Measurements from ENCODE around the gene TMPRSS7.

Gene TMPRSS7

DNA sequence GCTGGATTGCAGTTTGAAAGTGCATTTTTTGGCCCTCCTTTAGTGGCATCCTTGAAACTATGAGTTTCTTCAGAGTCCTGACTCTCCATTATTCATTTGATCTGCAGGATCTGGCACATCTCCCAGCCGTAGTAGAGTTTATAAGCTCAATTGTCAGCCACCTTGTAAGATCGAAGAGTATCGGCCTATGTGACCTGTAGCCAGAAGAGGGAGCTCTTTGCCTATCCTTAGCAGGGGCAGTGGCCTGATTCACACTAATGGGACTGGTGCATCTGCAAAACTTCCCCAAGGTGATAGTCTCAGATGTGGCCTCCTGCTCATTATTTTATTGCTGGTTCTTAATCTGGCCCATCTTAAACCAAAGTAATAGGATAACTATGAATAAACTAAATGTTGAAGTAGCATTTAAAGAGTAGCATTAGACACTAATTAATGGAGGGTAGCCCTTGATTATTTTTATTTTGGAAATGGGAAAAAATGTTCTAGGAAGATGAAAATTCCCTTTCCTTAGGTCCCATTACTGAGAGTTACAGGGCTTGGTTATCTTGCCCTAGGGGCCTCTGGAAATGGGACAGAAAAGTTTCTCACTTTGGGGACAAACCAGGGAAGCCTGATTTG, 77.4 kb downstream of the TMPRSS7 start:
- peak; percentile 86 to 90 for DNase-seq

DNA sequence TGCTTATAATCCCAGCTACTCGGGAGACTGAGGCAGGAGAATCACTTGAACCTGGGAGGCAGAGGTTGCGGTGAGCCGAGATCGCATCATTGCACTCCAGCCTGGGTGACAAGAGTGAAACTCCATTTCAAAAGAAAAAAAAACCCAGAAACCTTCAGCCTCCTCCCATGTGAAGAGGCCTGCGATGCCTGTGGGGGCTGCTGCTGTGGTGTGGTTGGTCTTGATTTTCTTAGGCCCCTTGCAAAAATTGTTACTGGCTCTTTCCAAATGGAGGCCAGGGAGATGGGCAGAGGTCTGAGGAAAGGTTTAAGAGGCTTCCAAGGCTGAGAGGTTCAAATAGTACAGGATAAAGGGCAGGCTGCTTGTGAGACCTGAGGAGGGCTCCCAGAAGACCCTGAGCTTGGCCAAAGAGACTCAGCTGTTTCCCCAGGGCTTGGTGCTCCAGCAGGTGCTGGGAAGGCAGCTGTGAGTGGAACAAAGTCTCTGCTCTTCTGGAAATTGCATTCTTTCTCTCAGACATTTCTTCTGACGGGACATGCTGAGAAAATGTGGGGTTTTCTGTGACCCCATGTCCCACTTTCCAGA, 80.1 kb downstream of the TMPRSS7 start:
- DNase-seq: no peak

DNA sequence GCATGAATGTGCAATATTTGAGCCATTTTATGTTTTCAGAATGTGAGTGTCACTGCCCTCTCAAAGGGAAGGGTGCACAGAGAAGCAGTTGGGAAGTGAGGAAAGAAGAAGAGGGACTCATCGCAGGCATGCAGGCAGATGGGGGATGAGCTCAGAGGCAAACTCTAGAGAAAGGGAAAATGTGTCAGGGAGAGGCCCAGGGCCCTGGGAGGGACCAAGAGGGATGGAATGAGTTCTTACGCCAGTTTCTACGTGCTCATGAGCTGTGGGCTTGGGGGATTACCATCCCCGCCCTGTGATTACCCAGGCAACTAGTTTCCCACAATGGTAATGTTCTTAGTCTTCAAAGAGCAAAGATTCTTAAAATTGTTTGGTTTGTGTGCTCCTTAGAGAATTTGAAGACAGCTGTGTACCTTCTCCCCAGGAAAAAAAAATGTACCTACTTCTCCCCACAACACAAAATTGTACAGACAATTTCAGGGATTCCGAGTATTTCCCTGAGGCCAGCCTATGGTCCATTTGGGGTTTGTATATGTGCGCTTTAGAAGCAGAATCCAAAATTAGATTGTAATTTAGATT, 80.7 kb downstream of the TMPRSS7 start:
- no peak for DNase-seq

DNA sequence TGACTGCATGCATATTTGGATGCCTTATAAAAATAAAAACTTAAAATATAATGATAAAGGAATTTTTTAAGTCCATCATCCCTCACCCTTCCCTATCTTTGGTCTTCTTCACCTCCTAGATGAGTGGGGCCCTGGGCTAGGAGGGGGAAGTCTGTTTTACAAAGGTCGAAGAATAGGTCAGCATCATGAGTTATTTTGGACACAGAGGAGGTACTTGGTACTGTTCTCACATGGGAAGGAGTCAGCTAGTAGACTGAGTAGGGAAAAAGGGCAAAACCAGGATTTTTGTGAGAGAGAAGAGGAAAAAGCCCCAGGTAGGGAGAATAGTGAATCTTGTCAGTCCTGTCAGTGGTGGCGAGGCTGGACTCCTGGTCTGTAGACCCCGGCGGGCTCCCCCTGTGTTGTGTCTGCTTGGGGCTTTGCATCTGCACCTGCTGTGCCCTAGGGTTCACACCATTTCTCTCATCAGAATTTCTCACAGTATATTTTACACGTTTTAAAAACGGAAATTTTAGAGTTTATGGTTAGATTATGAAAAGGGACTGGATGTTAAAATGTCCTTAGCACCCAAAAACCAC, 81.4 kb downstream of the TMPRSS7 start:
- DNase-seq: no peak

DNA sequence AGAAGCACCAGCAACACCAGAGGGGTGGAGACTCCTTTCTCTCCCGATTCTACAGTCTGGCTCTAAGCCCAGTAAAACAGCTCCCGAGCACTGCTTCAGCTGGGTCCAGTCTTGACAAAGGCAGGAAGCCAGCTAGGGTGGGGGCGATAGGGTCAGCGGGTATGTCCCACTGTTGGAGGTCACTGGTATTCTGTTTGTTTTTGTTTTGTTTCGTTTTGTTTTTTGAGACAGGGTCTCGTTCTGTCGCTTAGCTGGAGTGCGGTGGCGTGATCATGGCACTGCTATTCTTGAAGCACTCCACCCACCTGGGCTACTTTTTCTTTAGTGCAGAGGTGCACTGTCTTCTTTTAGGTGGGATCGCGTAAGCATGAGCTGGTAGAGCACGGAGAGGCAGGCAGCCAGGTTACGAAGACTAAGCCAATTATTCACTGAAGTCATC, 82.2 kb downstream of the TMPRSS7 start:
- no peak for DNase-seq

DNA sequence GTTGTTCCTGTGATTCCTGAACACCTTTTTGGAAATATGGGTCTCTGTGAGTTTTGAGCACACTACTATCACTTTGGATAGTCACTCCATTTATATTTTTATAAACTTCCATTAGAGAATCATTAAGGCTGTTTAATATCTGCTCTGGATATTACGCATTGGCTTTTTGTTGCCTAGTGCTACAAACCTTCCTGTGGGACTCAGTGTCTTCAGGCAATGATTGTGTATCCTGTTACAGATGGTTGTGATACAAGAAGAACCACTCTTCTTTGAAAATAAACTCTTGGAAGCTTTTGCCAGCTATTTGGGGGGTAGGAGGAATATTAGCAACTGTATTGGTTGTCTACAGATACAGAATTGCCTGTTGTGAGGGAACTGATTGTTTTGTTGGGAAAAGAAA, 82.9 kb downstream of the TMPRSS7 start:
- DNase-seq: no peak

DNA sequence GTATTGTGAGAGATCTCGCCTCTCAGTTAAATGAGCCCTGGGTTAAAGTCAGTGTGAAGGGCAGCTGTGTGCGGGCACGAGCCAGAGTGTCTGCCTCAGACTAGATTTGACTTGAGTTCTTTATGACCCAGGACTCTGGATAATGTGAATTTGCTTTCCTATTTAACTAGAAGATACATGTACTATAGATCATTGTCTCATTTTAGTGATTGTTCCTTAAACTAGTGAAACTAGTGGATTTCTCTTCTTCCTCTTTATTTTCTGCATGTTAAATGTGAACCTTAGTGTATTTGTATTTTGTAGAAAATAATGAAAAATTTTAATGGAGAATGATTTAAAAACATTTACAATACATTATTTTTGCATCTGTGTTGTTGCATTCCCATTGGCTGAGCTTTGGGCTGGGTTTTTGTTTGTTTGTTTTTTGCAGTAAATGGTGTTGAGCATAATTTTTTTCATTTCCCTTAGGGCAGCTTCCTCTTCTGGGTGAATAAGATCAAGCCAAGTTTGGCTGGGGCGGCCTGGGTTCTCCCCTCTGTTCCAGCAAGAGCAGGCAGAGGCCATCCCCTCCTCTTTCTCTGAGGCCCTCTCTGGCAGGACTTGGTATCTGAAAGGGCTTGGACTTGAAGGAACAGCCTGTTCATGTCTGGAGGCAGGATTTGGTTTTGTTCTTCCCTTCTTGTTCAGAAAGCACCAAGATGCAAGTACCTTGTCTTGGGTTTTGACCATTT, 83.5 kb downstream of the TMPRSS7 start:
- DNase-seq: peak; percentile 52 to 59

DNA sequence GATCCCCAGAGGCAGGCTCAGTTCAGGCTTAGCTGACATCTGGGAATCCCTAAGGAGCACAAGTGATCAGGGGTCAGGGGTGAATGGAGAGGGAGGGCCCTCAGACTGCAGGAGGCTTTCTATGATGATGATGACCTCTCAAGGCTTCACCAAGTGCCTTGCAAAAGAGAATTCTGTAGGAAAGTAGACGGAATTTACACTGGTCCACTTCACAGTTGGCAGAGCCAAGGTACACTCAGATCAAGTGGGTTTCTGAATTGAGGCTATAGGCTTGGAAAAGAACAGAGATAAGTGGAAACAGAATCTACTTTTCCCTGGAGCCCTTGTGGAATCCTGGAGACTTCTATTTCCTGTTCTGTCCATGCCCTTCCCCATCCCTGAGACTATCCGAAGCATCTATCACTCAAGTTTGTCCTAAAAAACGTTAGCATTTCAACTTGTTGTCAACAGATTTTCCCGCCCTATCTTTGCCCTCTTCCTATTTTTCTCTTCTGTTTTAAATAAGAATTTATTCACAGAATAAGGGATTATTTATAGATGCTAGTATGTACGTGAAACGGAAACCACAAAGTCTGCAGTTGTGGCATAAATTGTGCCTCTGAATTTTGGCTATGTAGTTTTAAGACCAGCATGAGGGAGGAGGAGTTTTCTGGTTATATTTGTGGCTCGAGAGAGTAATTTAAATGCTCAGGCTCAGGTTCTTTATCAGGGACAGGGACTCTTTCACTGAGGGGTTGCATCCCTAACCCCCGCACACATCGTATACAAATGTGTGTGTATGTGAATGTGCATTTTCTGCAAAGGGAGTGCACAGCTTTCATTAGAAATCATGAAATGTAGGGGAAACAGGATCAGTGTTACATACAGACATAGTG, 85.7 kb downstream of the TMPRSS7 start:
- DNase-seq: peak; percentile 72 to 76

DNA sequence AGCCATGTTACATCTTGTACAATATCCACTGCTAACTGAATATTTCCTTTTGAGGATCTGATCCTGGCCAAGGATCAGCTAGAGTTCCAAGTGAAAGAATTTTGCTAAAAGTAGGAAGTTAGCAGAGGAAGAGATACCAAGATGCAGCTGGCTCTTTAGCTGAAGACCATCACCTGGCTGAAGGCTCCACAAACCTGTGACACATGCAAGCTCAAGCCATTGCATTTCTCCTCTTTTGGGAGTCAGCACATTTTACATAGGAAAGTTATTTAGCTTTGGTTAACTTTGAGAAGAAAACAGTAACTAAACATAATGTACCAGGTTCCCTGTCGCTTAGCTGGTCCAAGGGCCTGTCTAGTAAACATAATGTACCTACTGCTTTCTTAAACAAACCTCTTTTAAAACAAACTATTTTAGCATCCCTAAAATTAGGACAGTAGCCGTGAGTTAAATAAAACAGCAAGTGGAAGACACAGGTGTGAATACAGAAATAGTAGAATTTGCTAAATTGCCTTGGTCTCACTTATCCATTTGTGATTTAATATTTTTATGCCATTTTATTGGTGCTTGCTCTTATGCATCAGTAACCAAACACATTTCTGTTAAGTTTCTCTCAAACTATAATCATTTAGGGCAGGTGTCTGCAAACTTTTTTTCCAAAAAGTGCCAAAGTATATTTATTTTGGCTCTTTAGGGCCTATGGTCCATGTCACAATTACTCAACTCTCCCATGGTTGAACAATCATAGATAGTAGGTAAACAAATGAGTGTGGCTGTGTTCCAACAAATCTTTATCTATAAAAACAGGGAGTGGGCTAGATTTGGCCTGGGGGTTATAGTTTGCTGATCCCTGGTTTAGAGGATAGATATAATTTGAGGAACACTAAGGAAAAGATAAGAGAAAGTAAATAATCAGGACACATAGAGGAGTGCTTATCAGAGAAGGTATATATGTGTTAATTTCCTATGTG, 87.3 kb downstream of the TMPRSS7 start:
- no peak for DNase-seq

DNA sequence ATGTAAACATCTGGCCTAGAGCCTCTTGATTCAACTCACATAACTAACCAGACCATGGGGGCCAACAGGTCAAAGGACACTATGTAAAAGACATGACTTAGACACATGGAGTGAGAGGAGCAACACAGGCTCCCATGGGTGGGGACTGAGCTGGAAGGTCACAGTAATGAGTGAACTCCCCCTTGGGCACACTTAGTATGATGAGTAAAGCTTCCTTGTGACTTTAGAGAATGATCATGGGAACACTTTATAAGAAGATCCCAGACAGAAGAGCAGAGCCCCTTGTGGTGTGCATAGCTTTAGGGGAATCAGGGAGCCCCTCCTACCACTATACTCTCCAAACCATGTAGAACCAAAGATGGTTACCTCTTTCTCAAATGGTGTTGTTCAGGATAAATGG, 88.3 kb downstream of the TMPRSS7 start:
- DNase-seq: no peak

DNA sequence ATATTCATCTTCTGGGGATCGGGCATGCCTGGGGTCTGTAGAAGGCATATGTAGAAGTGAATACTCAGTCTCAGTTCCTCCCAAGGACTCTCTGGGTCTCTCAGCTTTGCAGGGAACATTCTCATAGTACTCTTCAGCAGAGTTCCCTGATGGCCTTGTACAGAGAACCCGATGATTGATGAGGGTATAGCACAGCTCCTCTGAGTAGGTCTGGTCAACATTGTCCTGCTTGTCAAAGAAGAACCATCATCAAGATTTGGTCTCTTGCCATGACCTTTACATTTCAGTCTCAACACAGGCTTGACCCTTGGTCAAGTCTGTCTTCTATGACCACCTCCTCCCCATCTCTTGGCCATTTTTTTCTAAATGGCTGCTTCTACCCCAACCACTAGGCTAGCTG, 89.0 kb downstream of the TMPRSS7 start:
- no peak for DNase-seq

DNA sequence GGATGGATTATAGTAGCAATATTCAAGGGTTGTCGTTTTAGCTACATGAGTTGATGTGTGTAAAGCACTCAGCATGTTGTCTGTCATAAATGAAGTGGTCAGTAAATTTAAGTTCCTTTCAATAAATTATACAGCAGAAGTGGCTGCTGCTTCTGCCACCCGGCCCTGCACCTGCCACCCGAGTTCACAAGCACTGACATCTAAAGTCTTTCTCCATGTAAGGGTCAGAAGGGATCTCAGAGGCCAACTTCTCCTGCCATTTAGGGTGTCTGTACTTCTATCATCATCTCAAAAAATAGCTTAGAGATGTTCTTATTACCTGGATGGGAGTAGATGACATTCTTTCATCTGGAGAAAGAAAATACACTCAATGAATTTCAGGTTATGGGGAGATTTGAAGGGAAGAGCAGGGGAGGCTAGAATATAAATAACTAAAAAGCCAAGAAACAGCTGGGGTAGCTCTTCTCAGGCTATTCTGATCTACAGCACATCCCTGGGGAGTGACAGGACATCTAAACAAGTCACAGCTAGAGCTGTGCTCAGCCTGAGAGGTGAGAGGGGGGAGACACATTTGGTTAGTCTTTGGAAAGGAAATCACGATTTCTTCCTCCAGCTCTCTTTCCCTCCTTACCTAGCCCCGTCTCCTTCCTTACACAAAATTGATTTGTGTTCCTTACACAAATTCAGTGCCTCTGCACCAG, 90.5 kb downstream of the TMPRSS7 start:
- no peak for DNase-seq

DNA sequence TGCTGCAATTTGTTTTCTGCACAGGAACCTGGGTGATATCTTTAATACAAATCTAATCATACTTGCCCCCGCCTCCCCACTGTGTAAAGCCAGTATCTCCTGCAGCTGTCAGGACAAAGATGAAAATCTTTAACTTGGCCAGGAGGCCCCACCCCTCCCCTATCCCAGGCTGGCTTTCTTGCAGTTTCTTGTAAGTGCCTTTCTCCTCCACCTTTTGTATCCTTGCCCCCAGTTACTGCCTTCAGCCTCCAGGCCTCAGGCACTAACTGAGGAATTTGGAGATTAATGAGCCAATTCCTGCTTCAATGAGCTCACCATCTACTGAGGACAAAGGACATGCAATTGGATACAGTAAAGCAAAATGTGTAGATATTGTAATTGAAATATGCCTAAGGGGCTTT, 92.0 kb downstream of the TMPRSS7 start:
- no peak for DNase-seq

DNA sequence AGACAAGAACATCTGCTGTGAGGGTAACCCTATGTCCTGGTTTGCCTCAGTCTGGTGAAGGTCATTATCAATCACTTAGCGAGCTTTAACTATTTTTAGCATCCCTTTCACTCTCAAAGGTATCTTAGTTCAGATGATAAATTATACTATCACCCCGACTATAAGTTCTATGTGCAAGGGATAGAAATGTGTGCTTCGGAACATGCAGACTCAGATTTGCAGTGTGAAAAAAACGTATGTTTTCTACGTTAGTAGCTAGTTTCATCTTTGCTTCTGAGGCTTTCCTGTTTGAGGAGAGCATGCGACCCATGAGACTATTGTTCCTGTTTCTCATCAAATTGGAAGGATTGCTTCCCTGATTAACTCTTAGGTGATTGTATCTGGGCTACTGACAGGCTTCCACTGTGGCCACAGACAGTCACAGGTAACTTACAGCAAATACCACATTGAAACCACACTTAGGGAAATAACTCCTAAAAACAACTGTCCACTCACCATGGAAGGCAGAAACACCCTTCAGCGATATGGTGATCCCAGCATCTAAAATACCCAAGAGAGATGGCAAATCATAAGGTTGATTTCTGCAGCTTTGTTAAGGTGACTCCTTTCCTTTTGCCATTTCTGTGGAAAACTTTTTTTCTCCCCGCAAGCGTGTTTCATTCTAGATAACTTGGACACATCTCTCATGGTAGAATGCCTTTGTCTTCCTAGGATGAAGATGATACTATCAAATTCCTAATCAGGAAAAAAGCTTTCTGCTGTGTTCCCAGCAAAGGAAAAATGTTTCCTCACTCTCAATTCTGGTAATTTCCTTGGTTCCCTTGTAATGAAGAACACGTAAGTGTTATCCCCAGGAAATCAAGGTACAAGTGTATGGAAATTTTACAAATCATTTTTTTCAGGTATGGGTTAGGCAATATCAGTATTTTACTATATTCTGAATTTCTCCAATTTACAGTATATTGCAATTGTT, 93.3 kb downstream of the TMPRSS7 start:
- DNase-seq: no peak

DNA sequence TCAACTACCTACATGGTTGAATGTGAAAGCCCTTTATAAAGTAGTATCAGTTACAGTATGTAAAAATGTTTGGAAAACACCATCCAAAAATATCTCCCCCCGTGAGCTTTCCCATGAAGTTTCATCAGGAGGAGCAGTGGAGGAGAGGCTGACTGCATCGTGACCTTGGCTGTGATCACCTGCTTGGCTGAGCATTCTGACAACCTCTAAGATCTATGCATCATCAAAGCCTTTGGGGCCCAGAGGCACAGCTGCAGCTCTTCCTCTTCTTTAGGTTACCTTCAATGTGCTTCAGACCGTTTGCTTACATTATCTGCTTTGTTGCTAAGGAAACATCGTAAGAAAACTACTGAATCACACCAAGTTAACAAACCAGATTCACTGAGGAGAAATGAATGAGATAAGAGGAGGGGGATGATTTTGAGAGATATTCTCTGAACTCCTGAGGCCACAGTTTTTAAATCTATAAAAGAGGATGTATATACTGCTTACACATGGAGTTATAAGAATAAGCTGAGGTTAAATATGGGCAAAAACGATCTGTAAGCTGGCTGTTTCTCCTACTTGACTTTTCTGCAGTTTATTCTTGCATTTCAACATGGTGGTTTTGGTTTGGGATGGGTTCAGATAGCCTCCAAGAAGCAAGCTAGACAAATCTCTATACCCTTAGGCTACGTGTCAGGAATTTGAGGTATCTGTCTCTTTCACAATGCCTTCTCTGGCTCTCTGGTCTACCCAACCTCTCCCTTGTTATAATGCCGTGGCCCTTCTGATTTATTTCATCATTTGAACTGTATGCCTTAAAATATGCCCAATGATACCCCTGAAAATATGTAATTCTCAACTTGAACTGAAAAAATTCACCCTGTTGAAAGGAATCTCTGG, 94.5 kb downstream of the TMPRSS7 start:
- no peak for DNase-seq

DNA sequence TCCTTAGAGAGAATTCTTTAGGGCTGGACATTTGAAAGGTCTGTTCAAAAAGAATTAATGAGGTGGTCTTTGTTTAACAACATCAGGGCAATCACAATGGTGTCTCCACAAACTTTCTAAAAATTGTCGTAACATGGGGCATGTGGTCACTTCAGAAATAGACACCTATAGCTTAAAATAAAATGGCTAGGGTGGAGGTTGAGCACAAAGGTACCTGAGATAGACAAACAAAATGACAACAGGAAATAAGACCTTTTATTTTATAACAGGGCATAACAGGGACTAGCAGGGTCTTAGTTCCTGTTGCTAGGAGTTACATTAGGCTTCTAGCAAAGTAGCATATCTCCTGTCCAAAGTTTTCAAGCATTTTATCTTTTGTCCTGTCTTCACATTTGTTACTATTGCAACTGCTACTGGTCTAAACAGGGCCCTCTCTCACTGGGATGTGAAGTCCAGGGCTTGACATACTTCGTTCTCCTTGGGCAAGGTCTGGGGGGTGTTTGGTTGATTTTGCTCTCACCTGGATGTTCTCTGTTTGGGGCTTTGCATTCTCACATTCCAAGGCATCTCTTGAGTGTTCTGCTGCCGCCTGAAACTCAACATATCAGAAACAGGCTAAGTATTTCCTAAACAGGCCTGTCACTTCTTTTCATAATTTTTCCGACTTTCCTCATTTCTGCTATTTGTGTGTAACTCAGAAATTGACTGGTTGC, 95.5 kb downstream of the TMPRSS7 start:
- no peak for DNase-seq

DNA sequence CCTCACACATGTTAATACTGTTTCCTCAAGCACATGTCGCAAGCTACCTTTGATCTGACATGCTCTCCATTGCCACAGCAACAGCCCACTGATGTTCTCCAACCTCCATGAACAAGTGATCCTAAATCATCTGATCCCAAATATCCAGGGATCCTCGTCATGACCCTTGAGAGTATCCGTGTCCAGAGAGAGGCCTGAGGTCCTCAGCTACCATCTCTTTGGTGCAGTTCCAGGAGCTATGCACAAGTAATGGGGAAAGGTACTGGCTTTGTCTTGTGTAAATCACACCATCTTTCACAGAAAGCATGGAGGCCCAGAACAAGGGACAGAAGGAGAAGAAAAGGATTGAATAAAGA, 96.1 kb downstream of the TMPRSS7 start:
- DNase-seq: no peak

Measured in Kasumi-1 (cell line).